Glutamatergic neuron (in vitro differentiated cells): Measurements from ENCODE around the gene DHX58. TPM values are rescaled to one million over a fixed set of nuclear protein-coding genes. Genes with fewer than 3 reads are reported as not detected.

Experiments used
- DNase-seq: peaks from one replicate; pipeline ENCODE4 v3.0.0; 2022
- H3K27ac Mint-ChIP-seq: one replicate; pipeline ENCODE4 v1.8.0; 2020; ENCODE audit warnings: mild to moderate bottlenecking, mixed read lengths, inconsistent platforms; ENCODE audit not compliant: unreplicated experiment
- H3K27me3 Mint-ChIP-seq: one replicate; pipeline ENCODE4 v1.8.0; 2020; ENCODE audit warnings: mild to moderate bottlenecking, moderate library complexity, mixed read lengths, inconsistent platforms; ENCODE audit not compliant: unreplicated experiment
- H3K36me3 Mint-ChIP-seq: one replicate; pipeline ENCODE4 v1.8.0; 2020; ENCODE audit warnings: mild to moderate bottlenecking, mixed read lengths, inconsistent platforms; ENCODE audit not compliant: unreplicated experiment
- H3K4me1 Mint-ChIP-seq: one replicate; pipeline ENCODE4 v1.8.0; 2020; ENCODE audit warnings: mild to moderate bottlenecking, low read depth, mixed read lengths, inconsistent platforms; ENCODE audit not compliant: unreplicated experiment
- H3K4me3 Mint-ChIP-seq: one replicate; pipeline ENCODE4 v1.8.0; 2020; ENCODE audit warnings: mild to moderate bottlenecking, mixed read lengths, inconsistent platforms; ENCODE audit not compliant: unreplicated experiment
- H3K9me3 Mint-ChIP-seq: one replicate; pipeline ENCODE4 v1.8.0; 2020; ENCODE audit warnings: mild to moderate bottlenecking, moderate library complexity, mixed read lengths, inconsistent platforms; ENCODE audit not compliant: unreplicated experiment
- long read RNA-seq: library from polyadenylated mRNA; unstranded; transcript quantifications from one replicate; pipeline ENCODE4 v2.0.0, GENCODE V29; 2020; ENCODE audit not compliant: unreplicated experiment
- total RNA-seq: library from RNA; stranded (reverse); fragmentation: NEBNext Ultra II Directional; extraction: Animal tissue kit (Norgen Biotek cat#: 25700); gene quantifications from one replicate; pipeline ENCODE4 v1.2.1, GENCODE V29; 2021; ENCODE audit not compliant: unreplicated experiment
- TF ChIP-seq, protein P1 (sequence below): fragments of 200-600 bp; sonication (generic); IDR thresholded peaks from one replicate; pipeline ENCODE4 v1.5.0; 2021; ENCODE audit not compliant: partially characterized antibody, unreplicated experiment

The DHX58 gene
- total RNA-seq, result 0.42 TPM
- long read RNA-seq, partial matches to known transcripts, result 0 of 1 reads
- long read RNA-seq, other reads (novel, unspliced or antisense), result 1 of 1 reads

DNA sequence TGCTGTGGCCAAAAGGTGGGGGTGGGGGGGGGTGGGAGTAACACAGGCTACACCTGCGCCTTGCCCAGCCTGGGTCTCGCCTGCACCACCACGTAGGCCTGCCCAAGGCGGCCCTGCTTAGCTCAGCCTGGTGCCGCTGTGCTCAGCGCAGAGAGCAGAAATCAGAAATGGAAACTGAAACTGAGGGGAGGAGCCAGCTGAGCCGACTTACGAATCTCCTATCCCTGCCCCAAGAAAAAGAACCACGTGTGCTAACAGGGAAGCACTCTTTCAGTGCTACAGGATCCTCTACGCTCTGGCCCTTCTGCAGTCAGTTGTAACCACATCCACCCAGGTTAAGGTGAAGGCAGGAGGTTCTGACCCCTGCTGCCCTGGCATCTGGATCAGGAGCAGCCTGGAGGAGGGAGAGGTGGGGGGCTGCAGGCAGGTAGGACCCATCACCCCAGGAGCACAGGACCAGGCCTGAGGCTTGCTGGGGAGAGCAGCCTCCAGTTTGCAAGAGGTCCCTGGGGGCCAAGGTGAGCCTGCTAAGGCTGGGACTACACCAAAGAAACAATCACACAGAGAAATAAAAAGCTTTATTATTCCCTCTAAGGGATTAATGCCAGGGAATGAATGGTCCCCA lies at the start of gene DHX58:
Gene DHX58, minus strand, starts transcription at position 163 of the 625 bp plus-strand sequence. CDS start 822 bp downstream, outside the sequence.
- no peak for DNase-seq
- Mint-ChIP-seq H3K4me1 (peaks cover 3% of the 10 kb centered on the region), H3K9me3 (peaks cover 2% of the 10 kb centered on the region), H3K27me3 (peaks cover 6% of the 10 kb centered on the region), H3K36me3 (no peaks in the 10 kb centered on the region), H3K4me3 (no peak within 1 kb of the TSS), H3K27ac (no peak within 1 kb of the TSS)
- TF ChIP-seq, protein P1, sequence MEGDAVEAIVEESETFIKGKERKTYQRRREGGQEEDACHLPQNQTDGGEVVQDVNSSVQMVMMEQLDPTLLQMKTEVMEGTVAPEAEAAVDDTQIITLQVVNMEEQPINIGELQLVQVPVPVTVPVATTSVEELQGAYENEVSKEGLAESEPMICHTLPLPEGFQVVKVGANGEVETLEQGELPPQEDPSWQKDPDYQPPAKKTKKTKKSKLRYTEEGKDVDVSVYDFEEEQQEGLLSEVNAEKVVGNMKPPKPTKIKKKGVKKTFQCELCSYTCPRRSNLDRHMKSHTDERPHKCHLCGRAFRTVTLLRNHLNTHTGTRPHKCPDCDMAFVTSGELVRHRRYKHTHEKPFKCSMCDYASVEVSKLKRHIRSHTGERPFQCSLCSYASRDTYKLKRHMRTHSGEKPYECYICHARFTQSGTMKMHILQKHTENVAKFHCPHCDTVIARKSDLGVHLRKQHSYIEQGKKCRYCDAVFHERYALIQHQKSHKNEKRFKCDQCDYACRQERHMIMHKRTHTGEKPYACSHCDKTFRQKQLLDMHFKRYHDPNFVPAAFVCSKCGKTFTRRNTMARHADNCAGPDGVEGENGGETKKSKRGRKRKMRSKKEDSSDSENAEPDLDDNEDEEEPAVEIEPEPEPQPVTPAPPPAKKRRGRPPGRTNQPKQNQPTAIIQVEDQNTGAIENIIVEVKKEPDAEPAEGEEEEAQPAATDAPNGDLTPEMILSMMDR, result no peak

GRCh38 chr17:42160531-42160910 lies 48.0 kb upstream of the DHX58 start:
- H3K36me3 Mint-ChIP-seq, result no peaks in the 10 kb centered on the region
- H3K9me3 Mint-ChIP-seq, result peaks cover 2% of the 10 kb centered on the region
- H3K4me1 Mint-ChIP-seq, result peaks cover 7% of the 10 kb centered on the region
- DNase-seq, result no peak
- H3K27me3 Mint-ChIP-seq, result peaks cover 3% of the 10 kb centered on the region
- H3K4me3 Mint-ChIP-seq, result no peak overlapping the region
- no peak overlapping the region for H3K27ac Mint-ChIP-seq
- TF ChIP-seq, protein P1, result no peak

DNA sequence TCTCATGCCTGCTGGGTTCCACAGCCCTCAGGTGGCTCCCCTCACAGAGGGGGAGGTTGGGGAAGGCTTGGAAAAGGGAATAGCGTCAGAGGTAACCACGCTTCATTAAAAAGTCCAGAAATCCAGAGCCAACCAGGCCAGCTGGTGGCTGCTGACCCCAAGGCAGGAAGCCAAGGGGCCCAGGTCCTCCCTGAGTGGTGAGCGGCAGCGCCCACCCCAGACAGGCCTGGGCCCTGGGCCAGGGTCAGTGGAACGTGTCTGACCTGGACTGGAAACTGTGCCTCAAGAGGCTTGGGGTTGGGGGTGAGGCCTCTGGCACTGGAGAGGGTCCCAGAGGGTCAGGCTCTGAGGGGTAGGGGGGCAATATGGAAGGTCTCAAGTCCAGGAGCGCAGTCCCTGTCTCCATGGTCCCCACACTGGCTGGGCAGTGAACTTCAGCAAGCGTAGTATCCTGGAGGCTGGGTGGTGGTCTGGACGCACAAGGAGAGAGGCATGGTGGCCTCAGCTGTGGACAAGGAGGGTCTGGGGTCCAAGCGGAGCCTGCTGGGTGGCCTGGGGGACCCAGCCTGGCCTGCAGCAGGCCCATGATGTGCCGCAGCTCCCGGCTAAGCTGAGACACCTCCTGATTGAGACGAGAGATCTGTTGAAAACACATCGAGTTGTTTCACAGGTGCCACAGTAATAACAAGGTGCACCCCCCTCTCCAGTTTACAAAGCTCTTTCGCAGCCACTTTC lies 47.4 kb upstream of the DHX58 start:
- Mint-ChIP-seq H3K36me3 (no peaks in the 10 kb centered on the region), H3K4me1 (peaks cover 7% of the 10 kb centered on the region), H3K27me3 (peaks cover under 1% of the 10 kb centered on the region), H3K4me3 (no peak overlapping the region), H3K9me3 (peaks cover 2% of the 10 kb centered on the region), H3K27ac (no peak overlapping the region)
- no peak for DNase-seq
- TF ChIP-seq, protein P1, result no peak

DNA sequence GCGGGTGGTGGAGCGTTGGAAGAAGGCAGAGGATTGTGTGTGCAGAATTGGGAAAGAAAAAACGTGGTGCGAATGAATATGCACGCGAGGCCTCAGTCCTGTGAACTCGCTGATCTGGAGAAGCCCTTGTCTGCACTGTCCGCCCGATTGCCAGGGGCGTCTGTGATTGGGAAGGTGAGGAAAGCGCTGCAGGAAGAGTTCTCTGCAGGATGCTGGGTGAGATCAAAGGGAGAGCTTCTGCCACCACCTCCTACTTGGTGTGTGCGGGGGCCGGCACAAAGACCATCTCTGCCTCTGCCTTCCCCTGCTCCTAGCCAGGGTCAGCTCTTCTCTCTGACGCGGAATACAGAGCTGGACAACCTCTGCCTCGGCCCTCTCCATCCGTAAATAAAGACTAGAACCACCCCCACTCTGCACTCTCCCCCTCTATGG lies 43.1 kb upstream of the DHX58 start:
- H3K27me3 Mint-ChIP-seq, result peaks cover 2% of the 10 kb centered on the region
- DNase-seq, result no peak
- peak overlapping the region; percentile 77 for H3K27ac Mint-ChIP-seq
- H3K36me3 Mint-ChIP-seq, result no peaks in the 10 kb centered on the region
- H3K4me1 Mint-ChIP-seq, result peaks cover 8% of the 10 kb centered on the region
- peaks cover 4% of the 10 kb centered on the region for H3K9me3 Mint-ChIP-seq
- TF ChIP-seq, protein P1, result no peak
- peak overlapping the region; percentile 99 for H3K4me3 Mint-ChIP-seq
